Liver (tissue), 9 donors: ENCODE results near the gene ZNF862. TPM values are rescaled to one million over a fixed set of nuclear protein-coding genes. Genes with fewer than 3 reads are reported as not detected.

ENCODE experiments used
- DNase-seq: peaks from one replicate; pipeline ENCODE4 v3.0.0-alpha.2; 2017; ENCODE audit warnings: low spot score
- H3K27ac ChIP-seq, 2 donors: one replicate each; pipeline ENCODE4 v1.7.0; 2013; ENCODE audit warnings: inconsistent platforms in 2 of 2, low read length in 2 of 2, control low read depth in 1 of 2, low read depth in 1 of 2, mild to moderate bottlenecking in 1 of 2
- H3K27me3 ChIP-seq, 4 donors: one replicate each; pipeline versions ENCODE4 v1.6.1 to v1.7.0; 2013; ENCODE audit warnings: low read length in 3 of 4, inconsistent platforms in 1 of 4, mild to moderate bottlenecking in 1 of 4, moderate library complexity in 1 of 4; ENCODE audit not compliant: control insufficient read depth in 4 of 4, insufficient read depth in 4 of 4
- H3K36me3 ChIP-seq, 4 donors: one replicate each; pipeline versions ENCODE4 v1.6.1 to v1.7.0; 2013; ENCODE audit warnings: low read length in 3 of 4, mild to moderate bottlenecking in 3 of 4, low read depth in 1 of 4, moderate library complexity in 1 of 4; ENCODE audit not compliant: control insufficient read depth in 4 of 4, insufficient read depth in 3 of 4
- H3K4me1 ChIP-seq, 4 donors: one replicate each; pipeline versions ENCODE4 v1.6.1 to v1.7.0; 2013; ENCODE audit warnings: low read length in 3 of 4, mild to moderate bottlenecking in 3 of 4, moderate library complexity in 1 of 4; ENCODE audit not compliant: control insufficient read depth in 4 of 4, insufficient read depth in 4 of 4
- H3K4me3 ChIP-seq, 3 donors: one replicate each; pipeline versions ENCODE4 v1.6.1 to v1.7.0; 2013; ENCODE audit warnings: low read length in 3 of 3, control low read depth in 1 of 3, low read depth in 1 of 3, mild to moderate bottlenecking in 1 of 3
- H3K9ac ChIP-seq, 2 donors: one replicate each; pipeline ENCODE4 v1.7.0; 2013; ENCODE audit warnings: low read length in 2 of 2, mild to moderate bottlenecking in 2 of 2, moderate library complexity in 2 of 2, control low read depth in 1 of 2, low read depth in 1 of 2
- H3K9me3 ChIP-seq, 4 donors: one replicate each; pipeline versions ENCODE4 v1.6.1 to v1.7.0; 2013; ENCODE audit warnings: low read length in 3 of 4; ENCODE audit not compliant: control insufficient read depth in 4 of 4
- CTCF ChIP-seq: fragments of 150-350 bp; IDR thresholded peaks from 2 replicates; pipeline ENCODE4 v1.5.1; 2017; ENCODE audit warnings: improper control_type of control experiment, low read depth, low read length; ENCODE audit not compliant: missing input control
- EGR1 ChIP-seq, 2 donors: IDR thresholded peaks; 2 replicates each; pipeline ENCODE4 v1.6.1; 2016 to 2018; ENCODE audit warnings: antibody characterized with exemption in 2 of 2, low read depth in 2 of 2
- FOXA1 ChIP-seq: IDR thresholded peaks from 2 replicates; pipeline ENCODE4 v1.6.1; 2016; ENCODE audit warnings: antibody characterized with exemption
- FOXA2 ChIP-seq: IDR thresholded peaks from 2 replicates; pipeline ENCODE4 v1.6.1; 2016; ENCODE audit warnings: antibody characterized with exemption
- GABPA ChIP-seq, 2 donors: IDR thresholded peaks in 1 of 2; conservative IDR thresholded peaks in 1 of 2; 2 replicates each; pipeline ENCODE4 v1.6.1; 2016; ENCODE audit warnings: antibody characterized with exemption in 2 of 2, mild to moderate bottlenecking in 1 of 2, moderate library complexity in 1 of 2
- HNF4A ChIP-seq, 2 donors: conservative IDR thresholded peaks; 2 replicates each; pipeline ENCODE4 v1.6.1; 2016; ENCODE audit warnings: antibody characterized with exemption in 2 of 2, mild to moderate bottlenecking in 2 of 2
- HNF4G ChIP-seq: IDR thresholded peaks from 2 replicates; pipeline ENCODE4 v1.6.1; 2016; ENCODE audit warnings: antibody characterized with exemption
- JUND ChIP-seq, 2 donors: IDR thresholded peaks; 2 replicates each; pipeline ENCODE4 v1.6.1; 2016; ENCODE audit warnings: antibody characterized with exemption in 2 of 2
- MAX ChIP-seq: IDR thresholded peaks from 2 replicates; pipeline ENCODE4 v1.6.1; 2016; ENCODE audit warnings: antibody characterized with exemption
- NR2F2 ChIP-seq: IDR thresholded peaks from 2 replicates; pipeline ENCODE4 v1.6.1; 2016; ENCODE audit warnings: antibody characterized with exemption
- RAD21 ChIP-seq, 2 donors: IDR thresholded peaks; 2 replicates each; pipeline ENCODE4 v1.6.1; 2016; ENCODE audit warnings: antibody characterized with exemption in 2 of 2, mild to moderate bottlenecking in 2 of 2
- RXRA ChIP-seq, 2 donors: IDR thresholded peaks; 2 replicates each; pipeline ENCODE4 v1.6.1; 2017 to 2018; ENCODE audit warnings: antibody characterized with exemption in 2 of 2, mild to moderate bottlenecking in 1 of 2
- SP1 ChIP-seq: IDR thresholded peaks from 2 replicates; pipeline ENCODE4 v1.6.1; 2018; ENCODE audit warnings: antibody characterized with exemption, mild to moderate bottlenecking
- TAF1 ChIP-seq: conservative IDR thresholded peaks from 2 replicates; pipeline ENCODE4 v1.6.1; 2016; ENCODE audit warnings: antibody characterized with exemption, mild to moderate bottlenecking
- YY1 ChIP-seq: IDR thresholded peaks from 2 replicates; pipeline ENCODE4 v1.6.1; 2016; ENCODE audit warnings: antibody characterized with exemption, mild to moderate bottlenecking
- ZBTB33 ChIP-seq: IDR thresholded peaks from 2 replicates; pipeline ENCODE4 v1.6.1; 2016; ENCODE audit warnings: antibody characterized with exemption
- WGBS: extraction: QIAGEN DNeasy Blood & Tissue Kit; methylation state at CpG from one replicate; pipeline ENCODE4 v1.1.7; 2013; 5-methylcytosine and 5-hydroxymethylcytosine counted together
- polyA plus RNA-seq, 2 donors: library from polyadenylated mRNA; stranded (reverse) in 1 of 2; unstranded in 1 of 2; fragments of 200-250 nt in 1 of 2; fragments of >200 nt in 1 of 2; fragmentation: Nextera tagmentation in 1 of 2; extraction: Ambion mirVana in 1 of 2; gene quantifications; one replicate each; pipeline versions ENCODE4 v1.2.1 to v1.2.3, GENCODE V29; 2013 to 2015
- total RNA-seq, 2 donors: library from RNA; depleted of rRNA; stranded (reverse); fragments of >200 nt; gene quantifications; one replicate each; pipeline ENCODE4 v1.2.3, GENCODE V29; 2014
- TF ChIP-seq, protein P1 (sequence below): IDR thresholded peaks from 2 replicates; pipeline ENCODE4 v1.6.1; 2016; ENCODE audit warnings: antibody characterized with exemption
- TF ChIP-seq, protein P2 (sequence below): IDR thresholded peaks from 2 replicates; pipeline ENCODE4 v1.6.1; 2016; ENCODE audit warnings: antibody characterized with exemption, mild to moderate bottlenecking
- donor health status: healthy.
- donor health status: healthy.
- donor health status: healthy.
- donor health status: healthy.
- donor health status: healthy.

ZNF862 gene
- total and polyA plus RNA-seq, 4 donors: 1.9 to 9.4 (median 3.8) TPM

- peak overlapping the region in 1 of 3 donors; percentile 81 for H3K4me3 ChIP-seq
- peaks cover 5 to 36% (median 23%) of the 10 kb centered on the region in 4 donors for H3K4me1 ChIP-seq
- H3K27me3 ChIP-seq: no peaks in the 10 kb centered on the region
- H3K9me3 ChIP-seq: no peaks in the 10 kb centered on the region
- no peak for TF ChIP-seq EGR1 (IDR thresholded peaks at IDR 0.05; ENCODE audit: low read depth in 2 of 2)
- TF ChIP-seq RAD21 (IDR thresholded peaks at IDR 0.05): peak; percentile 48 to 51
- peak; percentile 80 for TF ChIP-seq ZBTB33
- TF ChIP-seq CTCF: no peak
- TF ChIP-seq HNF4A (conservative IDR thresholded peaks at IDR 0.05): peak; percentile 82 to 96
- TF ChIP-seq, protein P1, sequence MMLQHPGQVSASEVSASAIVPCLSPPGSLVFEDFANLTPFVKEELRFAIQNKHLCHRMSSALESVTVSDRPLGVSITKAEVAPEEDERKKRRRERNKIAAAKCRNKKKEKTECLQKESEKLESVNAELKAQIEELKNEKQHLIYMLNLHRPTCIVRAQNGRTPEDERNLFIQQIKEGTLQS: no peak
- TF ChIP-seq YY1: peak; percentile 92
- peak; percentile 39 for TF ChIP-seq FOXA1
- TF ChIP-seq NR2F2: no peak
- TF ChIP-seq GABPA (IDR thresholded peaks at IDR 0.05 in 1 of 2, conservative IDR thresholded peaks at IDR 0.05 in 1 of 2): peak in 1 of 2 donors; percentile 9
- no peak for TF ChIP-seq TAF1
- TF ChIP-seq FOXA2: peak; percentile 69
- peak; percentile 88 to 94 for TF ChIP-seq RXRA (IDR thresholded peaks at IDR 0.05)
- TF ChIP-seq HNF4G: peak; percentile 7
- peak; percentile 91 for TF ChIP-seq MAX
- peak in 1 of 2 donors; percentile 82 for TF ChIP-seq JUND (IDR thresholded peaks at IDR 0.05)
- TF ChIP-seq, protein P2, sequence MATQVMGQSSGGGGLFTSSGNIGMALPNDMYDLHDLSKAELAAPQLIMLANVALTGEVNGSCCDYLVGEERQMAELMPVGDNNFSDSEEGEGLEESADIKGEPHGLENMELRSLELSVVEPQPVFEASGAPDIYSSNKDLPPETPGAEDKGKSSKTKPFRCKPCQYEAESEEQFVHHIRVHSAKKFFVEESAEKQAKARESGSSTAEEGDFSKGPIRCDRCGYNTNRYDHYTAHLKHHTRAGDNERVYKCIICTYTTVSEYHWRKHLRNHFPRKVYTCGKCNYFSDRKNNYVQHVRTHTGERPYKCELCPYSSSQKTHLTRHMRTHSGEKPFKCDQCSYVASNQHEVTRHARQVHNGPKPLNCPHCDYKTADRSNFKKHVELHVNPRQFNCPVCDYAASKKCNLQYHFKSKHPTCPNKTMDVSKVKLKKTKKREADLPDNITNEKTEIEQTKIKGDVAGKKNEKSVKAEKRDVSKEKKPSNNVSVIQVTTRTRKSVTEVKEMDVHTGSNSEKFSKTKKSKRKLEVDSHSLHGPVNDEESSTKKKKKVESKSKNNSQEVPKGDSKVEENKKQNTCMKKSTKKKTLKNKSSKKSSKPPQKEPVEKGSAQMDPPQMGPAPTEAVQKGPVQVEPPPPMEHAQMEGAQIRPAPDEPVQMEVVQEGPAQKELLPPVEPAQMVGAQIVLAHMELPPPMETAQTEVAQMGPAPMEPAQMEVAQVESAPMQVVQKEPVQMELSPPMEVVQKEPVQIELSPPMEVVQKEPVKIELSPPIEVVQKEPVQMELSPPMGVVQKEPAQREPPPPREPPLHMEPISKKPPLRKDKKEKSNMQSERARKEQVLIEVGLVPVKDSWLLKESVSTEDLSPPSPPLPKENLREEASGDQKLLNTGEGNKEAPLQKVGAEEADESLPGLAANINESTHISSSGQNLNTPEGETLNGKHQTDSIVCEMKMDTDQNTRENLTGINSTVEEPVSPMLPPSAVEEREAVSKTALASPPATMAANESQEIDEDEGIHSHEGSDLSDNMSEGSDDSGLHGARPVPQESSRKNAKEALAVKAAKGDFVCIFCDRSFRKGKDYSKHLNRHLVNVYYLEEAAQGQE: peak; percentile 83
- TF ChIP-seq SP1: peak; percentile 93
- 37% methylated on average over 8 of the region's 8 CpGs for WGBS
- peak overlapping the region; percentile 54 to 79 for H3K27ac ChIP-seq
- peak; percentile 25 for DNase-seq
- no peaks in the 10 kb centered on the region for H3K36me3 ChIP-seq
- no peak overlapping the region for H3K9ac ChIP-seq
These were observed 36.5 kb downstream of the ZNF862 start for GRCh38 chr7:149874644-149875028.
